HepG2 (cell line): Measurements from ENCODE around the gene ADORA3. TPM values are rescaled to one million over a fixed set of nuclear protein-coding genes. Genes with fewer than 3 reads are reported as not detected.

Experiments
- ATAC-seq: fragments of 200-7000 bp; cut with Tn5 transposase; 3 replicates; pipeline ENCODE4 v1.9.1; 2020; ENCODE audit warnings: mild to moderate bottlenecking, moderate library complexity
- BruUV-seq: library from RNA; stranded (reverse); fragments of 400-500 nt; replicated peaks from 2 replicates; lab custom pipeline; 2021; lab: Mats Ljungman, UMichigan
- CTCF ChIA-PET: fragments of 300-600 bp; formaldehyde crosslinking; extraction: SDS; loops from one replicate; lab custom pipeline; 2021; ENCODE audit warnings: low total read pairs, inconsistent platforms, low intra/inter-chr PET ratio; lab: Yijun Ruan, JAX
- POLR2A ChIA-PET: fragments of 350-600 bp; sonication (Branson Sonifier 250); formaldehyde crosslinking; loops from one replicate; lab custom pipeline; 2020; ENCODE audit warnings: antibody characterized with exemption, inconsistent platforms; lab: Yijun Ruan, JAX
- DNase-seq: peaks from one replicate; pipeline ENCODE4 v3.0.0-alpha.2; 2015; ENCODE audit warnings: low spot score
- FAIRE-seq: peaks from 3 replicates; lab custom pipeline; 2011; peaks lifted over from hg19 to GRCh38; lab: Jason Lieb, UNC
- H2AFZ ChIP-seq: one replicate; pipeline ENCODE4 v1.6.1; 2011; ENCODE audit warnings: low read length, inconsistent platforms
- H3K27ac ChIP-seq: fragments of 300-600 bp; 3 replicates; pipeline ENCODE4 v1.8.0; 2011; ENCODE audit warnings: mixed run types, mild to moderate bottlenecking, mixed read lengths, low read length, inconsistent platforms; ENCODE audit not compliant: insufficient read depth; ENCODE audit errors: extremely low read length
- H3K27me3 ChIP-seq, 2 experiments: fragments of 200-600 bp in 1 of 2; 2 replicates in 1 of 2; 3 replicates in 1 of 2; pipeline versions ENCODE4 v1.6.0 to v1.8.0; 2011; ENCODE audit warnings: low read length in 2 of 2, mild to moderate bottlenecking in 2 of 2, moderate library complexity in 2 of 2, inconsistent platforms in 1 of 2; ENCODE audit not compliant: insufficient read depth in 2 of 2, control insufficient read depth in 1 of 2
- H3K36me3 ChIP-seq, 2 experiments: fragments of 200-600 bp in 1 of 2; replicated peaks in 1 of 2; 2 replicates in 1 of 2; 3 replicates in 1 of 2; pipeline versions ENCODE4 v1.5.1 to v1.8.0; 2011; ENCODE audit warnings: low read length in 2 of 2, inconsistent platforms in 1 of 2; ENCODE audit not compliant: insufficient read depth in 2 of 2, control insufficient read depth in 1 of 2
- H3K4me1 ChIP-seq: 2 replicates; pipeline ENCODE4 v1.5.1; 2012; ENCODE audit warnings: low read length, inconsistent platforms; ENCODE audit not compliant: insufficient read depth
- H3K4me2 ChIP-seq: 2 replicates; pipeline ENCODE4 v1.6.0; 2011; ENCODE audit warnings: low read depth, low read length, inconsistent platforms
- H3K4me3 ChIP-seq, 3 experiments: fragments of 200-600 bp in 1 of 3; sonication (generic), shearing (Covaris generic) in 1 of 3; replicated peaks in 1 of 3; 2 replicates each; pipeline ENCODE4 v1.5.1; 2011 to 2016; ENCODE audit warnings: low read length in 3 of 3, inconsistent platforms in 2 of 3, low read depth in 2 of 3, mild to moderate bottlenecking in 2 of 3, control low read depth in 1 of 3, mixed read lengths in 1 of 3; ENCODE audit not compliant: insufficient read depth in 1 of 3
- H3K79me2 ChIP-seq: one replicate; pipeline ENCODE4 v1.6.1; 2011; ENCODE audit warnings: low read length, inconsistent platforms; ENCODE audit not compliant: insufficient read depth
- H3K9ac ChIP-seq: 2 replicates; pipeline ENCODE4 v1.6.0; 2011; ENCODE audit warnings: mild to moderate bottlenecking, low read depth, low read length, inconsistent platforms; ENCODE audit not compliant: insufficient read depth
- H3K9me3 ChIP-seq: 2 replicates; pipeline ENCODE4 v1.5.1; 2012; ENCODE audit warnings: mild to moderate bottlenecking, low read length
- H4K20me1 ChIP-seq: 2 replicates; pipeline ENCODE4 v1.6.0; 2011; ENCODE audit warnings: inconsistent platforms, mild to moderate bottlenecking, low read length, moderate library complexity; ENCODE audit not compliant: insufficient read depth
- ELF3 ChIP-seq: IDR thresholded peaks from 2 replicates; pipeline ENCODE4 v1.6.1; 2016; ENCODE audit warnings: missing genetic modification reagents, missing compliant biosample characterization
- ERF ChIP-seq: IDR thresholded peaks from 2 replicates; pipeline ENCODE4 v1.6.1; 2018; ENCODE audit warnings: missing biosample characterization, missing genetic modification reagents
- KMT2A ChIP-seq: sonication (generic); formaldehyde crosslinking; IDR thresholded peaks from 2 replicates; pipeline ENCODE4 v1.4.0; 2020; ENCODE audit warnings: missing genetic modification reagents
- MEF2D ChIP-seq: sonication (generic); formaldehyde crosslinking; IDR thresholded peaks from 2 replicates; pipeline ENCODE4 v1.5.1; 2020; ENCODE audit warnings: mild to moderate bottlenecking, missing genetic modification reagents
- REL ChIP-seq: sonication (generic); formaldehyde crosslinking; conservative IDR thresholded peaks from 2 replicates; pipeline ENCODE4 v1.8.0; 2022; ENCODE audit warnings: mild to moderate bottlenecking, missing genetic modification reagents, moderate library complexity
- TFAP4 ChIP-seq: sonication (generic); IDR thresholded peaks from 2 replicates; pipeline ENCODE4 v1.6.1; 2016; ENCODE audit warnings: low read depth, borderline replicate concordance
- XRCC5 ChIP-seq: fragments of 200-400 bp; formaldehyde crosslinking; optimal IDR thresholded peaks from 2 replicates; pipeline ENCODE3; 2017; ENCODE audit warnings: mild to moderate bottlenecking, low read length
- YY1 ChIP-seq: IDR thresholded peaks from 2 replicates; pipeline ENCODE4 v1.6.1; 2011; ENCODE audit warnings: low read length, low read depth, moderate library complexity, mild to moderate bottlenecking; ENCODE audit not compliant: insufficient read depth, insufficient replicate concordance
- ZNF629 ChIP-seq: sonication (generic); formaldehyde crosslinking; conservative IDR thresholded peaks from 2 replicates; pipeline ENCODE4 v1.5.0; 2020; ENCODE audit warnings: missing genetic modification reagents
- WGBS: methylation state at CpG from one replicate; pipeline ENCODE4 v1.1.6; 2017; ENCODE audit warnings: low lambda C conversion rate; 5-methylcytosine and 5-hydroxymethylcytosine counted together
- in situ Hi-C: cut with HindIII; loops from 2 replicates; pipeline ENCODE4 v1.10.0; 2017; ENCODE audit warnings: low pct_unique_long_range_greater_than_20kb; ENCODE audit not compliant: extremely low pct_ligation_motif_present
- intact Hi-C: fragments of 100-400 bp; cut with micrococcal nuclease; formaldehyde crosslinking; loops from one replicate; pipeline ENCODE4 v1.10.0; 2022; ENCODE audit not compliant: unreplicated experiment
- polyA plus RNA-seq, 8 experiments: library from polyadenylated mRNA; depleted of rRNA in 3 of 8; stranded (reverse) in 7 of 8; unstranded in 1 of 8; fragments of >200 nt; fragmentation: Illumina TruSeq in 4 of 8; extraction: Trizol in 4 of 8; gene quantifications; 2 replicates each; pipeline versions ENCODE4 v1.2.1 to v1.2.3, GENCODE V29; 2011 to 2016; ENCODE audit warnings: low read depth in 4 of 8, missing spikeins in 1 of 8, mixed read lengths in 1 of 8; ENCODE audit not compliant: insufficient read depth in 1 of 8
- total RNA-seq, 5 experiments: library from RNA; depleted of rRNA; stranded (reverse); fragments of >200 nt; fragmentation: Illumina TruSeq; extraction: Trizol; gene quantifications; 2 replicates each; pipeline ENCODE4 v1.2.3, GENCODE V29; 2016; ENCODE audit warnings: low read depth in 1 of 5
- TF ChIP-seq, protein P1 (sequence below): IDR thresholded peaks from 2 replicates; pipeline ENCODE4 v1.4.0; 2020; ENCODE audit warnings: mild to moderate bottlenecking, missing genetic modification reagents
- TF ChIP-seq, protein P2 (sequence below): sonication (generic); formaldehyde crosslinking; IDR thresholded peaks from 2 replicates; pipeline ENCODE4 v1.4.0; 2020; ENCODE audit warnings: mild to moderate bottlenecking, missing genetic modification reagents

ADORA3 gene
- total and polyA plus RNA-seq, 2 of the 13 experiments (the other 11 are each of a cell fraction or from before 2014, with no cell fraction given) = not detected

- Histone ChIP-seq H3K27ac (no peak overlapping the region), H3K79me2 (no peaks in the 10 kb centered on the region), H3K4me3 (no peak overlapping the region), H2AFZ (no peak overlapping the region), H3K9ac (no peak overlapping the region), H4K20me1 (no peaks in the 10 kb centered on the region), H3K36me3 (no peaks in the 10 kb centered on the region), H3K27me3 (peaks cover 0 to 13% of the 10 kb centered on the region in 2 experiments; a peak in 2 of 5 replicates), H3K4me1 (peaks cover 5% of the 10 kb centered on the region; the same call in 1 of the 2 replicates), H3K9me3 (no peaks in the 10 kb centered on the region), H3K4me2 (no peak overlapping the region)
- CTCF ChIA-PET = interaction anchor here (1.2 to 2.4 kb wide), 4 partner anchors 175 to 288 kb away, joined by 3 to 26 read pairs (median 11); no protein-coding TSS in a partner anchor
- DNase-seq (peak; percentile 58), ATAC-seq (peak; percentile 99), FAIRE-seq (peak; percentile 81)
- BruUV-seq = no TSS peak
- in situ Hi-C loops = loop anchor here (5.0 kb wide), 1 partner anchor 286 kb away; no protein-coding TSS in a partner anchor
- intact Hi-C loops = loop anchor here (1.0 kb wide), 3 partner anchors 175 to 288 kb away; no protein-coding TSS in a partner anchor
- WGBS = 39% methylated on average over 8 of the region's 8 CpGs
- POLR2A ChIA-PET = interaction anchor here (0.8 to 1.0 kb wide), 2 partner anchors 22 to 27 kb away, joined by 4 read pairs; partner anchors contain the start of genes ADORA3 and TMIGD3
- TF ChIP-seq ERF (CRISPR knock-in tag) (0 out of 2 replicates have a peak, but pooled peaks have one; percentile 36), TFAP4 (peak; percentile 27; the same call in 1 of the 2 replicates), XRCC5 (peak; percentile 54), REL (CRISPR knock-in tag) (no peak), MEF2D (CRISPR knock-in tag) (no peak), YY1 (peak; percentile 34), KMT2A (CRISPR knock-in tag) (0 out of 2 replicates have a peak, but pooled peaks have one; percentile 37), ZNF629 (no peak), ELF3 (CRISPR knock-in tag) (0 out of 2 replicates have a peak, but pooled peaks have one; percentile 26)
- TF ChIP-seq, protein P1, sequence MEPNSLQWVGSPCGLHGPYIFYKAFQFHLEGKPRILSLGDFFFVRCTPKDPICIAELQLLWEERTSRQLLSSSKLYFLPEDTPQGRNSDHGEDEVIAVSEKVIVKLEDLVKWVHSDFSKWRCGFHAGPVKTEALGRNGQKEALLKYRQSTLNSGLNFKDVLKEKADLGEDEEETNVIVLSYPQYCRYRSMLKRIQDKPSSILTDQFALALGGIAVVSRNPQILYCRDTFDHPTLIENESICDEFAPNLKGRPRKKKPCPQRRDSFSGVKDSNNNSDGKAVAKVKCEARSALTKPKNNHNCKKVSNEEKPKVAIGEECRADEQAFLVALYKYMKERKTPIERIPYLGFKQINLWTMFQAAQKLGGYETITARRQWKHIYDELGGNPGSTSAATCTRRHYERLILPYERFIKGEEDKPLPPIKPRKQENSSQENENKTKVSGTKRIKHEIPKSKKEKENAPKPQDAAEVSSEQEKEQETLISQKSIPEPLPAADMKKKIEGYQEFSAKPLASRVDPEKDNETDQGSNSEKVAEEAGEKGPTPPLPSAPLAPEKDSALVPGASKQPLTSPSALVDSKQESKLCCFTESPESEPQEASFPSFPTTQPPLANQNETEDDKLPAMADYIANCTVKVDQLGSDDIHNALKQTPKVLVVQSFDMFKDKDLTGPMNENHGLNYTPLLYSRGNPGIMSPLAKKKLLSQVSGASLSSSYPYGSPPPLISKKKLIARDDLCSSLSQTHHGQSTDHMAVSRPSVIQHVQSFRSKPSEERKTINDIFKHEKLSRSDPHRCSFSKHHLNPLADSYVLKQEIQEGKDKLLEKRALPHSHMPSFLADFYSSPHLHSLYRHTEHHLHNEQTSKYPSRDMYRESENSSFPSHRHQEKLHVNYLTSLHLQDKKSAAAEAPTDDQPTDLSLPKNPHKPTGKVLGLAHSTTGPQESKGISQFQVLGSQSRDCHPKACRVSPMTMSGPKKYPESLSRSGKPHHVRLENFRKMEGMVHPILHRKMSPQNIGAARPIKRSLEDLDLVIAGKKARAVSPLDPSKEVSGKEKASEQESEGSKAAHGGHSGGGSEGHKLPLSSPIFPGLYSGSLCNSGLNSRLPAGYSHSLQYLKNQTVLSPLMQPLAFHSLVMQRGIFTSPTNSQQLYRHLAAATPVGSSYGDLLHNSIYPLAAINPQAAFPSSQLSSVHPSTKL (CRISPR knock-in tag) = peak; percentile 28; the same call in 1 of the 2 replicates
- TF ChIP-seq, protein P2, sequence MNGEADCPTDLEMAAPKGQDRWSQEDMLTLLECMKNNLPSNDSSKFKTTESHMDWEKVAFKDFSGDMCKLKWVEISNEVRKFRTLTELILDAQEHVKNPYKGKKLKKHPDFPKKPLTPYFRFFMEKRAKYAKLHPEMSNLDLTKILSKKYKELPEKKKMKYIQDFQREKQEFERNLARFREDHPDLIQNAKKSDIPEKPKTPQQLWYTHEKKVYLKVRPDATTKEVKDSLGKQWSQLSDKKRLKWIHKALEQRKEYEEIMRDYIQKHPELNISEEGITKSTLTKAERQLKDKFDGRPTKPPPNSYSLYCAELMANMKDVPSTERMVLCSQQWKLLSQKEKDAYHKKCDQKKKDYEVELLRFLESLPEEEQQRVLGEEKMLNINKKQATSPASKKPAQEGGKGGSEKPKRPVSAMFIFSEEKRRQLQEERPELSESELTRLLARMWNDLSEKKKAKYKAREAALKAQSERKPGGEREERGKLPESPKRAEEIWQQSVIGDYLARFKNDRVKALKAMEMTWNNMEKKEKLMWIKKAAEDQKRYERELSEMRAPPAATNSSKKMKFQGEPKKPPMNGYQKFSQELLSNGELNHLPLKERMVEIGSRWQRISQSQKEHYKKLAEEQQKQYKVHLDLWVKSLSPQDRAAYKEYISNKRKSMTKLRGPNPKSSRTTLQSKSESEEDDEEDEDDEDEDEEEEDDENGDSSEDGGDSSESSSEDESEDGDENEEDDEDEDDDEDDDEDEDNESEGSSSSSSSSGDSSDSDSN (CRISPR knock-in tag) = no peak
These were observed 21.8 kb downstream of the ADORA3 start for GRCh38 chr1:111481387-111482221.
